HUES64 (cell line): ENCODE measurements around the gene LARP1.
"Not testable (repeated sequence)": the region's sequence is repeated elsewhere in the genome, so short reads cannot be mapped to it uniquely, and the experiment has no call there.

Experiments used
- H3K27ac ChIP-seq: 2 replicates; pipeline ENCODE4 v1.7.0; 2013; ENCODE audit warnings: low read depth, low read length, inconsistent platforms
- H3K27me3 ChIP-seq: 2 replicates; pipeline ENCODE4 v1.6.1; 2013; ENCODE audit warnings: mild to moderate bottlenecking, low read length; ENCODE audit not compliant: insufficient read depth
- H3K36me3 ChIP-seq: 2 replicates; pipeline ENCODE4 v1.6.1; 2013; ENCODE audit warnings: mild to moderate bottlenecking, low read length; ENCODE audit not compliant: insufficient read depth
- H3K4me1 ChIP-seq: 2 replicates; pipeline ENCODE4 v1.6.1; 2013; ENCODE audit warnings: mild to moderate bottlenecking, low read length, moderate library complexity; ENCODE audit not compliant: insufficient read depth
- H3K4me3 ChIP-seq: 2 replicates; pipeline ENCODE4 v1.5.1; 2013; ENCODE audit warnings: mild to moderate bottlenecking, low read length, moderate library complexity
- H3K9ac ChIP-seq: 2 replicates; pipeline ENCODE4 v1.6.1; 2013; ENCODE audit warnings: mild to moderate bottlenecking, low read depth, low read length
- H3K9me3 ChIP-seq: 2 replicates; pipeline ENCODE4 v1.6.1; 2013; ENCODE audit warnings: low read depth, low read length; ENCODE audit not compliant: insufficient read depth
- WGBS: fragments of 150-250, 120-280 bp; methylation state at CpG from one replicate; pipeline ENCODE4 v1.1.7; 2013; ENCODE audit warnings: missing lambda C conversion rate; 5-methylcytosine and 5-hydroxymethylcytosine counted together

LARP1 gene

GRCh38 chr5:154816891-154817492, 61.8 kb downstream of the LARP1 start:
- Histone ChIP-seq H3K4me1 (no peaks in the 10 kb centered on the region), H3K27ac (no peak overlapping the region), H3K4me3 (no peak overlapping the region), H3K9ac (no peak overlapping the region), H3K9me3 (no peaks in the 10 kb centered on the region), H3K36me3 (peaks cover 82% of the 10 kb centered on the region), H3K27me3 (no peaks in the 10 kb centered on the region)
- 88% methylated on average over 3 of the region's 5 CpGs for WGBS

GRCh38 chr5:154817815-154818214, 62.6 kb downstream of the LARP1 start:
- no peaks in the 10 kb centered on the region for H3K9me3 ChIP-seq
- H3K27me3 ChIP-seq: no peaks in the 10 kb centered on the region
- H3K27ac ChIP-seq: no peak overlapping the region
- H3K36me3 ChIP-seq: peaks cover 76% of the 10 kb centered on the region
- no peak overlapping the region for H3K9ac ChIP-seq
- H3K4me1 ChIP-seq: no peaks in the 10 kb centered on the region
- WGBS: 97% methylated on average over 6 of the region's 6 CpGs
- H3K4me3 ChIP-seq: no peak overlapping the region

GRCh38 chr5:154818471-154819116, 63.4 kb downstream of the LARP1 start:
- no peak overlapping the region for H3K9ac ChIP-seq
- H3K9me3 ChIP-seq: no peaks in the 10 kb centered on the region
- WGBS: 92% methylated on average over 1 of the region's 2 CpGs
- H3K4me1 ChIP-seq: no peaks in the 10 kb centered on the region
- H3K4me3 ChIP-seq: no peak overlapping the region
- H3K36me3 ChIP-seq: peaks cover 73% of the 10 kb centered on the region
- no peak overlapping the region for H3K27ac ChIP-seq
- H3K27me3 ChIP-seq: no peaks in the 10 kb centered on the region

GRCh38 chr5:154819546-154819945, 64.4 kb downstream of the LARP1 start:
- H3K9ac ChIP-seq: no peak overlapping the region
- 85% methylated on average over 7 of the region's 7 CpGs for WGBS
- H3K27ac ChIP-seq: no peak overlapping the region
- H3K9me3 ChIP-seq: no peaks in the 10 kb centered on the region
- no peaks in the 10 kb centered on the region for H3K4me1 ChIP-seq
- no peaks in the 10 kb centered on the region for H3K27me3 ChIP-seq
- H3K4me3 ChIP-seq: no peak overlapping the region
- peaks cover 72% of the 10 kb centered on the region for H3K36me3 ChIP-seq

- H3K36me3 ChIP-seq: peaks cover 63% of the 10 kb centered on the region
- H3K27me3 ChIP-seq: no peaks in the 10 kb centered on the region
- H3K9me3 ChIP-seq: no peaks in the 10 kb centered on the region
- WGBS: 92% methylated on average over 5 of the region's 5 CpGs
- H3K27ac ChIP-seq: no peak overlapping the region
- no peak overlapping the region for H3K9ac ChIP-seq
- H3K4me1 ChIP-seq: no peaks in the 10 kb centered on the region
- no peak overlapping the region for H3K4me3 ChIP-seq
Observed at GRCh38 chr5:154820383-154820782, 65.2 kb downstream of the LARP1 start.

- not testable (repeated sequence) for H3K9ac ChIP-seq, H3K27me3 ChIP-seq, H3K27ac ChIP-seq, H3K9me3 ChIP-seq, H3K4me1 ChIP-seq, H3K4me3 ChIP-seq
- peaks cover 50% of the 10 kb centered on the region for H3K36me3 ChIP-seq
- 93% methylated on average over 5 of the region's 5 CpGs for WGBS
Observed at GRCh38 chr5:154822896-154823295, 67.7 kb downstream of the LARP1 start.

- 86% methylated on average over 4 of the region's 4 CpGs for WGBS
- H3K9me3 ChIP-seq: no peaks in the 10 kb centered on the region
- H3K4me1 ChIP-seq: no peaks in the 10 kb centered on the region
- no peaks in the 10 kb centered on the region for H3K27me3 ChIP-seq
- H3K36me3 ChIP-seq: peaks cover 47% of the 10 kb centered on the region
- no peak overlapping the region for H3K9ac ChIP-seq
- no peak overlapping the region for H3K4me3 ChIP-seq
- no peak overlapping the region for H3K27ac ChIP-seq
Observed at GRCh38 chr5:154823605-154824004, 68.4 kb downstream of the LARP1 start.

- no peak overlapping the region for H3K4me3 ChIP-seq
- H3K27ac ChIP-seq: no peak overlapping the region
- H3K36me3 ChIP-seq: peaks cover 44% of the 10 kb centered on the region; the same call in 1 of the 2 replicates
- no peaks in the 10 kb centered on the region for H3K27me3 ChIP-seq
- no peaks in the 10 kb centered on the region for H3K4me1 ChIP-seq
- H3K9ac ChIP-seq: no peak overlapping the region
- H3K9me3 ChIP-seq: no peaks in the 10 kb centered on the region
- 98% methylated on average over 2 of the region's 2 CpGs for WGBS
Observed at GRCh38 chr5:154824070-154824469, 68.9 kb downstream of the LARP1 start.

GRCh38 chr5:154829181-154829588, 74.0 kb downstream of the LARP1 start:
- Histone ChIP-seq H3K36me3 (peaks cover 52% of the 10 kb centered on the region), H3K4me1 (no peaks in the 10 kb centered on the region), H3K4me3 (no peak overlapping the region), H3K27ac (no peak overlapping the region), H3K9me3 (no peaks in the 10 kb centered on the region), H3K9ac (no peak overlapping the region), H3K27me3 (no peaks in the 10 kb centered on the region)
- WGBS: 71% methylated on average over 2 of the region's 2 CpGs

- Histone ChIP-seq H3K27ac (no peak overlapping the region), H3K27me3 (no peaks in the 10 kb centered on the region), H3K9ac (no peak overlapping the region), H3K4me1 (no peaks in the 10 kb centered on the region), H3K9me3 (no peaks in the 10 kb centered on the region), H3K4me3 (no peak overlapping the region), H3K36me3 (peaks cover 49% of the 10 kb centered on the region)
- 93% methylated on average over 4 of the region's 4 CpGs for WGBS
Observed at GRCh38 chr5:154829589-154830218, 74.5 kb downstream of the LARP1 start.

GRCh38 chr5:154830219-154830595, 75.0 kb downstream of the LARP1 start:
- no peak overlapping the region for H3K4me3 ChIP-seq
- no peaks in the 10 kb centered on the region for H3K4me1 ChIP-seq
- H3K36me3 ChIP-seq: peaks cover 49% of the 10 kb centered on the region
- no peaks in the 10 kb centered on the region for H3K27me3 ChIP-seq
- H3K9ac ChIP-seq: no peak overlapping the region
- no peak overlapping the region for H3K27ac ChIP-seq
- 96% methylated on average over 7 of the region's 7 CpGs for WGBS
- H3K9me3 ChIP-seq: no peaks in the 10 kb centered on the region
